GM19240 (cell line): Measurements from ENCODE around the gene KLHL12.

Experiments
- DNase-seq: peaks from one replicate; pipeline ENCODE4 v3.0.0; 2011; ENCODE audit warnings: low spot score; ENCODE audit not compliant: insufficient read length

KLHL12 gene

GRCh38 chr1:202888221-202888530, 38.9 kb downstream of the KLHL12 start:
- DNase-seq: no peak

- DNase-seq: no peak
Measured at GRCh38 chr1:202880961-202881460, 46.0 kb downstream of the KLHL12 start.

DNA sequence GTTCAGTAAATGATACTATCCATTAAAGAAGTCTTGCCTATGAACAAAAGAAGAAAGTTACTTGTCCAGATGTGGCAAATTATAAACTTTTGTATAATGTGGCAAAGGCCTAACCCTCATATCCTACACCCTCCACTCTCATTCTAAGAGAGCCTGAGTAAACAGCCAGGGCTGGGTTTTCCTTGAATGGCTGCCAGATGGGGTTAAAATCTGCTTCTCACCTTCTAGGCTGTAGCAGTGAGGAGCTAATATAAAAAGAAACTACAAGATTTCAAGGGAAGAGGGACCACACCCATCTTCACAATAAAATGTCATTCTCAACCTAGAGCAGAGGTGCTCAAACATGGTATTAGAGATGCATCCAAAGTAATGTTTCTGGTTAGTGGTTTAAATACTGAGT, 47.0 kb downstream of the KLHL12 start:
- no peak for DNase-seq

GRCh38 chr1:202879128-202879527, 47.9 kb downstream of the KLHL12 start:
- no peak for DNase-seq

GRCh38 chr1:202873026-202873425, 54.0 kb downstream of the KLHL12 start:
- no peak for DNase-seq

- DNase-seq: no peak
Measured at GRCh38 chr1:202871367-202871766, 55.7 kb downstream of the KLHL12 start.

GRCh38 chr1:202862679-202863560, 64.1 kb downstream of the KLHL12 start:
- no peak for DNase-seq

DNA sequence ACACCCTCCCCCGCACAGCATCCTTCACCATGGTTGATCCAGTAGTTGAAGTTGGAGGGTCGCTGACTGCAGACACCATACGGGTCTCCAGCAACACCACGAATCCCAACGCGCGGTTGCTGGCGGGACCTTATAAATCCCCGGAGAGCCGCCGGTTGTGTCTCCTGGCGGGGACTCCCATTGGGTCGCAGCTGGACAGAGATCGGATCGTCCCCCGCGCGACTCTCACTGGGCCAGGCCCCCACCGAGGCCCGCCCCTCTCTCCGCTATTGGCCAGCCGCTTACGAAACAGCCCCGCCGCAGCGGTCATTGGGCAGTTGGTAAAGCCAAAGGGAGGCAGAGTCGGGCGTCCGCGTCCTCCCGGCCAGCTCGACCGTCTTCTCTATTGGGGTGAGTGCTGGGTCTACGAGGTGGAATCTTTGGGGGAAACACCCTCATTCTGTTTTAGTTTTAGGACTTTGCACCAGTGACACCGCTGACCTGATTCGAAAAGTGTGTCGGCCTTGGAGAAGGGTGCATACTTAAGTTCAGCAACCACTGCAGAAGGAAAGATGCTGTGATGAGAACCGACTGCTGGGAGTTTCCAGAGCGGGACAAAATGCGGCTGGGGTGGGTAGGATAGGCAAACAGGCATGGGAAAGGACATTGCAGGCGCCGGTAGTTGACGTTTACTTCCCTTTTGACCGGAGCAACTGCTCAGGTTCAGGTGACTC, 65.5 kb downstream of the KLHL12 start:
- peak; percentile 63 for DNase-seq

DNA sequence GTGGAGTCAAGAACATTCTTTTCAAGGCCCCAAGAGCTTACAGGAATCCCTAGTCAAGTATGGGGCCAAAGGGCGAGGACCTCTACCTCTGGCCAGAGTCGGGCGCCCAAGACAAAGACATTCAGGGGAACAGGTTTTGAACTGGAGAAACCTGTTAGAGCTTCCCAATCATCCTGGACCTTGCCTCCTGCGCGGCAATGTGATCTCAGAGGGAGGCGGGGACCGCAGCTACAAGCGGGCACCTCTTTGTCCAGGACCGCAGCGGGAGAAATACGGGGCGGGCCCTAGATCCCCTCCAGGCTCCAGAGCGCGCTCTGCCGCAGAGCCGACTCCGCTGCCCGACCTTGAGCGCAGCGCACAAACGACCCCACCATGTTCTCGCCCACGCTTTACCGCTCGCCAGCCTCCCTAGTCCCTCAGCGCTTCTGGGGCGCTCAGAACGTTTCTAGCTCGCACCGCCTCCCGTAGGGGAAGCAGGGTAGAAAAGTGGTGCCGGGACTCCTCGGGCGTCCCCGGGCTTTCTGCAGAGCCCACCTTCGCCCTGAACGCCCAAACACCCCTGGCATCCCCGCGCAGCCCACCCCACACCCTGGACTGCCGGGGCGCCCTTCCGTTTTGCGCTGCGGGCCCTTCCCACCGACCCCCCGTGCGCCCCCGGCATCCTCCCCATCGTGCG, 66.2 kb downstream of the KLHL12 start:
- DNase-seq: no peak

- no peak for DNase-seq
Measured at GRCh38 chr1:202858789-202859414, 68.1 kb downstream of the KLHL12 start.

- no peak for DNase-seq
Measured at GRCh38 chr1:202858331-202858730, 68.7 kb downstream of the KLHL12 start.

GRCh38 chr1:202857136-202857610, 69.9 kb downstream of the KLHL12 start:
- no peak for DNase-seq

GRCh38 chr1:202856014-202856413, 71.0 kb downstream of the KLHL12 start:
- no peak for DNase-seq

DNA sequence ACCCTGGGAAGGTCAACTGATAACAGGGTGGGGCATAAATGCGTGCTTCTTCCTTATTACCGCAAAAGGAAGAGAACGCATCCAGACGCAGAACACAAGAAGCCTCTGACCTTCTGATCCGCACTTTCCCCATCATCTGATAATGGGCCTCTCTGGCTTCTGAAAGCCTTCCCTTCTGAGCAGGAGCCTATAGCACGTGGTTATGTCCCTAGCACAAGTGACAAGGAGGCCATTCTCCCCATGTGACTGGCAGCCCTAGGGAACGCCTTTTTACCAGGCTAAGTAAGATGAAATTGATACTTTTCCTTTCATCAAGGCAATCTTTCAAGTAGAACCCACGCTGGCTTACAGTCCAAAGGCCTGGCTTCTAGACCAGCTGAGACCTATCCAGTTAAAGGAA, 72.2 kb downstream of the KLHL12 start:
- no peak for DNase-seq

GRCh38 chr1:202852163-202852904, 74.7 kb downstream of the KLHL12 start:
- peak; percentile 23 for DNase-seq

GRCh38 chr1:202850593-202851362, 76.3 kb downstream of the KLHL12 start:
- no peak for DNase-seq

DNA sequence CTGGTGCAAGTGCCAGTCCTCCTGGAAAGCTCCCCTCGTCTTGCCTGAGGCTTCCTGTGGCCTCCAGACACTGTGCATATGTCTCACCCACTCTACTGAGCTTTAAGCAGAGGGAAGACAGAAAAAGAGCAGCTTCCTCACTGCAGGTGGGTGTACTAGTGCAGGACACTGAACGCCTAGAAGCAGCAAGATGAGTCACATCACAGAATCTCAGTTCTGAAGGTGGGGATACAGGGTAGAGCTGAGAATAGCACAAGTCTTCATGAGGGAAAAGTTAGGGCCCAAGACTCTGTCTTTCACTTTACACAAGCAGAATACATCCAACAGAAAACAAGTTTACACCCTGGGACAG, 78.9 kb downstream of the KLHL12 start:
- DNase-seq: peak; percentile 65

DNA sequence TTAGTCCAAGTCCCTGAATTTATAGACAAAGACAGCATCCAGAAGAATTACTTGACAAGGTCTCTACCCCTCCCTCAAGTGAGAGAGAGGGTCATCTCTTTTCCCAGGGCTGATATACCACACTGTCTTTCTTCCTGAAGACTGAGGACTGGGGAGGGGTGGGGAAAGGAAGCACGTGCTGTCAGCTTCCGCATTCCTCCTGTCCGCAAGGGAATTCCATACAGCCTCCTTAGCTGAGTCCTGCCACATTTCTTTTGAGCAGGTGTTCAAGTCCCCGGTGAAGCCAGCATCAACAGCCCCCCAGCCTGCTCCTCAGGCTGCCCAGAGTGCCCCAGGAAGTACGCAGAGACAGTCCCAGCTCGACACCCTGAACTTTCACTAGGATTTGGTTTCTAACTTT, 82.1 kb downstream of the KLHL12 start:
- no peak for DNase-seq

- no peak for DNase-seq
Measured at GRCh38 chr1:202844259-202844658, 82.8 kb downstream of the KLHL12 start.

- no peak for DNase-seq
Measured at GRCh38 chr1:202843081-202843480, 84.0 kb downstream of the KLHL12 start.
